HG03342 (cell line): ENCODE results near the gene ROR1.
"Not testable (repeated sequence)": the region's sequence is repeated elsewhere in the genome, so short reads cannot be mapped to it uniquely, and the experiment has no call there.

Experiments
- ATAC-seq: cut with Tn5 transposase; IDR thresholded peaks from one replicate; pipeline ENCODE4 v1.9.1; 2021; ENCODE audit warnings: mild to moderate bottlenecking, moderate library complexity; ENCODE audit not compliant: unreplicated experiment

ROR1 gene

DNA sequence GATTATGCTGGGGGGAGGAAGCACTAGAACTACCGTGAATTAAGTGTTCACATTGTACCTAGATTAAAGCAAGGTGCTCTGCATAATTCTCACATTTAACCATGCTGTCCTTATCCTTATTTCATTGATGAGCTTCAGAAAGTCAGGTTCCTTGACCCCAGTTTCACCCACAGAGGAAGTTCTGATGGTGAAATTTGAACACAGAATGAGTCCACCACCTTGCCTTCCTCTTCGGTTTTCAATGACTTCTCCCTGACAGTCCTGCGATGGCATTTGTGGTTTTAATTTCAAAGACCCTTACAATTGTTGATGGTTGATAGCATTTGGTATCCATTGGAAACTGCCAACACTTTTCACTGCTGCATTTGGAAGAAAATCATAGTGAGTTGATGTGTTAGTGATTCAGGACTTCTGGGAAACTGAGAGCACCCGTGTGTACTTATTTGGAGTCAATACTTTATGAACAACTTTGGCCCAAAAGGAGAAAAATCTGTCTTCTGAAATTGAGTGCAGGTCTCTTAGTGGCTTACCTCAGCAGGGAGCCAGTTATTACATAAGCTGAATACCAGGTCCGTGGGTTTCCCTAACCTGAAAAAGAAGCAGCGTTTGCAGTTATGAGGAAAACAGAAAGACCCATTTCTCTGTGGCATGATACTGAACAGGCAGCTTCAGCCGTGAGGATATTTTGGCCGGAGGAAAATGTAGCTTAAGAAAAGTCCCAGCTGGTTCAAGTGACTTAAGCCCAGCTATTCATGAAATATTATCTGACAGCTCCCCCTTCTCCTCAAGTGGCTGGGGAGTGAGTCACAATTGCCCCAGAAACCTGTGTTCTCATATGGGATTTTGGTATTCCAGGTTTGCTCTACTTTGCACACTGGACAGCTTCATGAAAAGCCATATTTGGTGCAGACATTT, 47.5 kb downstream of the ROR1 start:
- ATAC-seq, result no peak

DNA sequence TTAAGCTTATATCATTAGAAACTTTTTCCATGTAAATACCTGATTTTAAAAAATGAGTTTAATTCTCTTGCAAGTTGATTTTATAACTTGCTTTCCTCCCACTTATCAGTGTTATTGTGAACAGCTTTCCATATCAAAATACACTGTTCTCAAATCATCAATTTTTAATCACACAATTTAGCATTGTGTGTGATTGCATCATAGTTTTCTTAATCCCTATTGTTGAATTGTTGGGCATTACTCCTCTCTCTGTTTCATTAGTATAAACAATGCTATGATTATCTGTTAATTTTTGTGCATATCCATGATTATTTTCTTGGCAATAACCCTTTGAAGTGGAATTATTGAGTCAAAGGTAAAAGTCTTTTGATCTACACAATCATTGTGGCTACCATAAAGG, 48.7 kb downstream of the ROR1 start:
- ATAC-seq, result no peak

DNA sequence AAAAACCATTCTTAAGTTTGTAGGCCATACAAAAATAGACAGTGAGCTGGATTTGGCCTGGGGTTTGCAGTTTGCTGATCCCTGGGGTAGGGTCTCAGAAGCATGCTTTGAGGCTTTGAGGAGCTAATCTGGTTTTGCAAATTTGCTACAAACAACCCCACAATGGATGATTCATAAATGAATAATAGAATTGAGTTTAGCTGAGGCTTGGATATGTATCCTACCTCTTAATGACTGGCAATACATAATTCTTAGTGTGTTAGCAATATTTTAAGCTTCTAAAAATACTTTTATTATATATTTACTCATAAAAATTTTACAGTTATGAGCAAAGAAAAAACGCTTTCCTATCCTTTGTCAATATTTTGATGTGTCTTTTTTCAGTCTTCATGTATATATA, 50.6 kb downstream of the ROR1 start:
- no peak for ATAC-seq

DNA sequence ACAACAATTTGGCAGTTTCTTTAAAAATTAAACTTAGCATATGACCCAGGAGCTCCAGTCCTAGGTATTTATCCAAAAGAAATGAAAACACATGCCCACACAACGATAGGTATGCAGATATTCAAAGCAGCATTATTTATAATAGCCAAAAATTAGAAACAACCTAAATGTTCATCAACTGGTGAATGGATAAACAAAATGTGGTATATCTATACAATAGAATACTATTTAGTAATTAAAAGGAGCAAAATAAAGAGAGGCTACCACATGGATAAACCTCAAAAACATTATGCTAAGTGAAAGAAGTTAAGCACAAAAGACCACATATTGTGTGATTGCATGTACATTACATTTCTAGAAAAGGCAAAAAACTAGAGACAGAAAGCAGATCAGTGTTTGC, 51.3 kb downstream of the ROR1 start:
- ATAC-seq, result no peak

DNA sequence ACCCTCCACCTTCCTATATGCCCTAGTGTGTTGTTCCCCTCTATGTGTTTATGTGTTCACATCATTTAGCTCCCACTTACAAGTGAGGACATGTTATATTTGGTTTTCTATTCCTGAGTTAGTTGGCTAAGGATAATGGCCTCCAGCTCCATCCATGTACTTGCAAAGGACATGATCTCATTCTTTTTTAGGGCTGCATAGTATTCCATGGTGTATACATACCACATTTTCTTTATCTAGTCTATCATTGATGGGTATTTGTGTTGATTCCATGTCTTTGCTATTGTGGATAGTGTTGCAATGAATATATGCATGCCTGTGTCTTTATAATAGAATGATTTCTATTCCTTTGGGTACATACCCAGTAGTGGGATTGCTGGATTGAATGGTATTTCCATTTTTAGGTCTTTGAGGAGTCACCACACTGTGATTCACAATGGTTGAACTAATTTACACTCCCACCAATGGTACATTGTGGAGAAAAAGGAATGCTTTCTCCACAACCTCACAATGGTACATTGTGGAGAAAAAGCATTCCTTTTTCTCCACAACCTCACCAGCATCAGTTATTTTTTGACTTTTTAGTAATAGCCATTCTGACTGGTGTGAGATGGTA, 52.5 kb downstream of the ROR1 start:
- ATAC-seq, result not testable (repeated sequence)

DNA sequence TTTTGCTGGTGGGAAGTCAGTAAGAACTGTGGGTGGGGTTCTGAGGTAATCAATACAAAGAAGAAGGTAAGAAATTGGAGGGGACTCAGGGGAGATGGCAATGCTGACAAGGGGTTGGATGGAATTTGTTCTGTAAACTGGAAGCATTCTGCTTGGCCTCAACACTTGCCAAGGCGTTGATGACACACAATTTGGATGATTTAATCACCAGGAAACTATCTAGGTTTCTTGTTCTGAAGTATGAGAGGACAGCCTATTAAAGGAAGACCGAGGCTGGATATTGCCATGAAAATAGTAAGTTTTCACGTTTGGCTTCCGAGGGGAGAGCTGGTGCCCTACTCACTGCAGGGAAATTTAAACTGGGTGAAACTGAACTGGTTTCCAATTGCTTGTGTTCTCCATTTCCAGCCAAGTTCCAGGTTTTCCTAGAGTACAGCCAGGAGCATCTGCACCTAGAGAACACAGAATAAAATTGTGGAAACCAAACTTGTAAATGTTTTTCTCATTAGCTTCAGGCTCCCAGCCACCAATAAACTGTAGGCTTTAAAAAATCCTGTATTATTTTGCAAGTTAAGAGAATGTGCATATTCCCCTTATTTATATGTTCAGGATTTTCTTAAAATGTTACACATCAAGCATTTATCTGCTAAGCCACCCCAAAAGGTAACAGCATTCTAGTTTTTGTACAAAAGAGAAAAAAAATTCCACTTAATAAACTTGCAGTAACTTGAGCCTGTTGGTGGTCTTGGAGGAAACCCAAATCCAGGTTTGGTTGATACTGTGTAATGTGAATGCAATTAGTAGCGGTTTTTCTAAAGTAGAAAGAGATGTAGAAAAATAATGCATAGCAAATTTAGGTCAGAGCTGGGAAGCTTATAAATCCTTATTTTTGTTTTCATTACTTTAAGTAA, 53.8 kb downstream of the ROR1 start:
- no peak for ATAC-seq

DNA sequence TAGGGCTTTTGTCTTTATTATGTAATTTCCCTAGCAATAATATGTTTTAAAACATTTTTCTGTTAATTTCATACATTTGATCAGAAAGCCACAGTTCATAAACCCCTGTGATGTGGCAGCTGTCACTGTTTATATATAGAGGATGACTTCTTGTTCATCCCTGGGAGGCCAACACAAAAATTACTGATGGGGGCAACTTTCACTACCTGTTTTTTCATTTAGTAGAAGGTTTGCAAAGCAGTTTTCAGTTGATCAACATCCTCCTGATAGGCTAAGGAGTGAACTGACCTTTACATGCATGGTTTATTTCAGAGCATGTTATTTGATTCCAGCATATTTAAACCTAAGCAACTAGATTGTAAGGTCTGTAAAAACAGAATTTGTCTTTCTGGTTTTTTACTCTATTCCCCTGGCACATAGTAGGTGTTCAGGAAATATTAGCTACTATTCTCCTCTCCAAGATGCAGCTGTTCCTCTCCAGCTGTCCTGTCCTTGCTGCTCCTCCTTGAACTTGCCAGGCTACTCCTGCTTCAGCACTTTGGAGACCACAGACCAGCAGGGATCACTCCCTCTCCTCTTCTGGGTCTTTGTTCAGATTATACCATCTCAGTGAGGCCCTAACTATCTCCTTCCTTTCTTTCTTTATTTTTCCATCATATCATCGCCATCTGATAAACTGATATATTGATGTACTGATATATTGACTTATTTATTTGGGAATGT, 54.7 kb downstream of the ROR1 start:
- ATAC-seq, result peak; percentile 92

DNA sequence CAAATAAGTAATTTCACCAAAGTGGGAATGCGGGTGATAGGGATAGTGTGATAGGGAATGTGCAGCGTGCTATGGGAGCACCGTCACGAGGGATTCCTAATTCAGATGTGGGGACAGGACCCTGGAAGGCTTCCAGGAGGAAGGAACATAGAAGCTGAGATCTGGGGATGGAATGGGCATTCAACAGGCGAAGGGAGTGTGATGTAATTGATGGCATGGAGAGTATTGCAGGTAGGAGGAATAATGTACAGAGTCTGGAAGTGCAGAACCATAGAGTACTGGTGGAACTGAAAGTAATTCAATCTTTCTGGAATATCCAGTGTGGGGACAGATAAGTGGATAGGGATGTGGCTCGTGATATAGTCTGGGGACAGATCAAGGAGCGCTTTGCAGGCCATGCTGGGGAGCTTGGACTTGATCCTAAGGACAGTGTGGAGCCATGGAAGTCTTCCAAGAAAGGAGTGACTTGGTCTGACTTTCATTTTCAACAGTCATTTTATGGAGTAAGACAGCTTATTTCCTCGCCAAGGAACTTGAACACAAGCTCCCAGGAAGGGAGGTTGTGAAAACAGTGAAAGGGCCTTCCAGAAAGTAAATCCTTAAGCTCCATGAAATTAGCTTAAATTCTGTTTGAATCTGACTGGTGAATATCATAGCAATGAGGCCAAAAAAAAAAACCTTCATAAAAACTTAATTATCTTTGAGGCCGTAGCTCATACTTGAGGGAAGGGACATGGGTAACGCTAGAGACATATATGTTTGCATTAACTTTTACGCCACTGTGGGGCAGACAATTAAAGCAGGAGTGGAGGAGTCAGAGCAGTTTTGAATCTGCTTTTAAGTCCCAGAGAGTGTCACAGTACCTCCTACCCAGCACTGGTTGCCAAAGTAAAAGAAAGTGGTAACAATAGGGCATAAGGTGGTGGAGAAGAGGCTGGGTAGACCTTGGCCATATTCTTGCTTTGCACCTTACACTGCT, 55.8 kb downstream of the ROR1 start:
- no peak for ATAC-seq

DNA sequence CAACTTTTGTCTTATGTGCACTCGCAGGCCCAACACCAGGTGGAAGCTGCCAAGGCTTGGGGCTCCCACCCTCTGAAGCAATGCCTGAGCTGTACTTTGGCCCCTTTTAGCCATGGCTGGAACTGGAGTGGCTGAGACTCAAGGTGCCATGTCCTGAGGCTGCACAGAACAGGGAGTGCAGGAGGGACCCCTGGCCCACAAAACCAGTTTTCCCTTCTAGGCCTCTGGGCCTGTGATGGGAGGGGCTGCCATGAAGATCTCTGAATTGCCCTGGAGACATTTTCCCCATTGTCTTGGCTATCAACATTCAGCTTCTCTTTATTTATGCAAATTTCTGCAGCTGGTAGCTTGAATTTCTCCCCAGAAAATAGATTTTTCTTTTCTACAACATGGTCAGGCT, 57.6 kb downstream of the ROR1 start:
- no peak for ATAC-seq

DNA sequence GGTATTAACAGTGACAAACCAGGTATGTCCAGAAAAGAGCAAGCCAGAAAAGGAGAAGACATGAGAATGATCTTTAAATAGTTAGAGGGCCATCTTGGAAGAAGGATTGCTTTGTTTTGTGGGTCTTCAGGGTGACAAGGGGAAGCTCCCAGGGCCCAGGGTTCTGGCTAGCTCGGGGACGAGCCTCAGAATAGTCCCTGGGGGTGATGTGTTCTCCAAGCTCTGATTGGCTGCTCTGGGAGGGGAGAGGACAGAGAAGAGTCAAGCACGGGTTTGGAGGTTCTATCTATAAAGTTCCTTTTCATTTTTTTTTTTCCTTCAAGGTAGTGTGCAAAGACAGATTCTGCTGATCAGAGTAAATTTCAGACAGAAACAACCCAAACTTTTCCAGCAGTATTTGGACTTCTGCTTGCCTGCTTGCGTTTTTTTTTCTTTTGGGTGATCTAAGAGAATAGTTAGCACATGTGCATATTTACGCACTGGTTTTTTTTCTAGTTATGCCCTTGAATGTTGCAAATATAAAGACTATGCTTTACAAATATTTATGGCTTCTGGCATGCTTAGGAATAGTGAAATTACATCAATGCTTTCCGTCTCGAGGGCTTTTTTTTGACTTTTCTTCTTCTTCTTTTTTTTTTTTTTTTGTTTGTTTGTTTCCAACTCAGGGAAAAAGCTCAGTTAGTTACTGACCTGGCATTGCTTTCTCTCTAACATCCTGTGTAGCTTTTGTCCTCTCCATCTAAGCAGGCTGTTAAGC, 59.7 kb downstream of the ROR1 start:
- ATAC-seq, result no peak

DNA sequence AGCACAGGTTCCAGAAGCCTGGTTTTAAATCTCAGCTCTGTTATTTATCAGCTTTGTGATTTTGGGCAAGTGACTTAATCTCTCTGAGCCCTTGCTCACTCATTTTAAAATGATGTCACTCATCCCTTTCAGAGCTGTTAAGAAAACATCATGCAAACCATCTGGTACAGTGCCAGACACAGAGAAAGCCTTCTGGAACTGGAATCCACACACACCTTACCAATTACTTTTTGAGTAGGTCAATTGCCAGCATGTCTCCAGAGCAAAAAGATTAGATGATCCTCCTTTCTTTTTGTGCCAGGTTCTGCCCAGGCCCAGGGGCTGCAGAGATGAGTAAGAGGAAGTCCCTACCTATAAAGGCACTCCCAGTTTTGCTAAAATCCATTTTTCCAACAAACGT, 61.3 kb downstream of the ROR1 start:
- ATAC-seq, result no peak

DNA sequence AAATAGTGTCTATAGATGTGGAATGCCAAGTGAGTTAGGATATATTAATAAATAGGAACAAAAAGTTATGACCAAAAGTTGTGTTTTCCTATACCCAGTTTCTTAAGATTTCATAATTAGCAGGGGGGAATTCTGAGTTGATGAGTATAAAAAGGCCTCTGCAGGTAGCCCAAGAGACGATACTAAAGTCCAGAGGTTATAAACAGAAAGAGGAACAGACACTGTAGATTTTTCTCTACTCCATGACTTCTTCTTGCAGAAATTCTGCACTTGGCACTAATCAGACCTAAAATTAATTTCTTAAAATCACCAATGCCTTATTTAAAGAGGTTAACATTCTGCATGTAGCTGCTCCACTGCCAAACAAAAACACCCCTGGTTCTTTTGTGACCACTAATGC, 62.6 kb downstream of the ROR1 start:
- ATAC-seq, result no peak

DNA sequence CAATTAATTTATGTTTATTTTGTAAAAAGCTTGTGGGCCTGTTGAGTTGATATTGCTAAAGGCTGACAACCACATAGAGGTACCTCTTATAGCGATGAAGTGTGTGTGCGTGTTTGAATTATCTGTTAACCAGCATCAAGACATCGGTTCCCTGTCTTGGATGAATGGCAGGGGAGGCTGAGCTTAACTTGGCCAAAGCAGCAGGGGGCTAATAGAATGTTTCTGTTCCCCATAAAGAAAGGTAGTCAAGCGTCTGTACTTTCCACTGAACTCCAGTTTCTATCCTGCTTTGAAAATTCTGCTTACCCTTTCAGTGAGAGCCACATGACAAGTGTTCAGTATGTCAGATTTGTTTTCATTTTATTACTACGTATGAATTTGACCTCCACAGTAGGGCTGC, 63.0 kb downstream of the ROR1 start:
- no peak for ATAC-seq

DNA sequence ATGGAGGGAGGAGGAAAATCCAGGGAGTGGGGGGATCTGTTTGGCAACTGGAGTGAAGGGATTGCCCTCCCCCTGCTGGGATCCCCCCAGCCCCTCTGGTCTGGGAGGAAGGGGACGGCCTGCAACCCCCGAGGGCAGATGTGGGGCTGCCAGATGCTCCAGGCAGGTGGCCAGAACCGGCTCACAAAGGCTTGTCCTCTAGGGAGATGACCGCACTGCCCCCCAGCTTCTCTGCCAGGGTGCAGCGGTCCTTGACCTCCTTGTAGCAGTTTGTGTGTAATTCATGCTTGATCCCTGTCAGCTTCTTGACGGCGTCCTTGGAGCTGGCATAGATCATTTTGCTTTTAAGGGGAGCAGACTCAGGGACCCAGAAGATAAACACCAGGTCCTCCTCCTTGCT, 69.2 kb downstream of the ROR1 start:
- no peak for ATAC-seq

DNA sequence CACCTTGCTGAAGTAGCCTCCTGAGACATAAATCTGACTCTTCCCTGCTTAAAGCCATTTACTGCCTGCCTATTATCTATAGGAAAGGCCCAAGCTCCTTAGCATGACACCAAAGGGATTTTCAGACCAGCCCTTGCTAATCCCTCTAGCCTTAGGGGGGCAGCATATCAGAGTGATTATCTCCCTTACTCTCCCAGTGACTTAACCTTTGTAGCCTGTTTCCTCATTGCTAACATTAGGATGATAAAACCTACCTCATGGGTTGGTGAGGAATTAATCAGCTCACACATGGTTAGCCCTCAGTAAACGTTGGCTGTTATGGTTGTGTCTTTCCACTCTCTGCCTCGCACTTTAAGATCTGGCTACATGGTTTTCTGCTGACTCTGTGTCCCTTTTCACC, 70.1 kb downstream of the ROR1 start:
- ATAC-seq, result no peak

DNA sequence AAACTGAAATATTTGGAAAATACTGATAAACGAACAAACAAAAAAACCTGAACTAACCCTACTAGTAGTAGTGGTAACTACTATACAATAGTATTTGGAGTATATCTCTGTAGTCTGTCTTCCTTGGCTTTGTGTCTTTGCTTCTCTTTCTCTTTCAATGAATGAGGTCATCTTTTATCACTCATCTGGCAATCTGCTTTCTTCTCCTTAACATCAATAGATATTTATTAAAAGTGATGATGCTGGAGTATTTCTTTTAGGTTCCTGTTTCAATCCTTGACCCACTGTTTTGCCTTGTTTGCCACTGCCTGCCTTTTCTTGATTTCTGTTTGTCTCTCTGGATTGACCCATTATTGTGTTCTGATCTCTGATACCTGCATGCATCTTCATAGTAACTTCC, 71.5 kb downstream of the ROR1 start:
- ATAC-seq, result no peak

DNA sequence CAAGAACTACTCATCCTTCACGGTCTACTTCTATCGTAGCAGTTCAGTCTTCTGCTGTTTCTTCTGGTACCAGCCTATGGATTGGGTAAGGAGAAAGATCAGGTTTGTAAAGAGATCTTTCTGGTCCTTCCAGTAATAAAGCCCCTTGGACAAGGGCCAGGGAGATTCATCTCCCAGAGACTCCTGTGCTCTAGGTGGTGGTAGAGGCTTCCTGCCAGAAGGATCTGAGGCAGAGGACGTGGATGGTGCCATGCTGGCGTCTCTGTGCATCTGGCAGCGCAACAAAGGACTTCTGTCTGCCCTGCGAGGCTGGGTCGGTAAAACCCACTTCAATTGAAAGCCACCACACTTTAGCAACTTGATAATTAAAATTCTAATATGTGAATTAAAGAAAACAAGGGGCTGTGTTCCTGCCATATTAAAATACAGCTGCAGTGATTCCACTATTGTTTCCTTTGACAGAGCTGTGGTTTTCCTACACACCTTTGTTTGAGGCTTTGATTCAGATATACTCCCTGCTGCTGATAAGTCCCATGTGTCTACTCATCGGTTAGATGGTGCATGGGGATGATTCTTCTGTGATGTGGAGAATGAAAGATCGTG, 73.6 kb downstream of the ROR1 start:
- ATAC-seq, result no peak

DNA sequence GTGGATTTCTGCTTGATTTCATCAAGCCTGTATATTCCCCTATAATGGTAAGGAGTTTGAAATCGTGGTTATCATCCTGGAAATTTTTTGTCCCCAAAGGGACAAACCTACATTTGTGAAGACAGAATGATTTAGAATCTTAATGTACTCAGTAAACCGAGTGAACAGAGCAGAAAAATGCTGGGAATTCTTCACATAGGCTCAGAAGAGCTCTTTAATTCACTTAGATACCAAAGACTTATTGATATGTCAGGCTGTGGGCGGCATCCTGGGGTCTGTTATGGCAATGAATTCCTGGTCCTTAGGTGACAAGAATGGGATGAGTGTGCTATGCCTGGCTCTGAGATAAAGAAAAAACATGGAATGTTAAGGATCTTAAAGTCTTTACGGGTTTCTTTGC, 74.9 kb downstream of the ROR1 start:
- no peak for ATAC-seq

DNA sequence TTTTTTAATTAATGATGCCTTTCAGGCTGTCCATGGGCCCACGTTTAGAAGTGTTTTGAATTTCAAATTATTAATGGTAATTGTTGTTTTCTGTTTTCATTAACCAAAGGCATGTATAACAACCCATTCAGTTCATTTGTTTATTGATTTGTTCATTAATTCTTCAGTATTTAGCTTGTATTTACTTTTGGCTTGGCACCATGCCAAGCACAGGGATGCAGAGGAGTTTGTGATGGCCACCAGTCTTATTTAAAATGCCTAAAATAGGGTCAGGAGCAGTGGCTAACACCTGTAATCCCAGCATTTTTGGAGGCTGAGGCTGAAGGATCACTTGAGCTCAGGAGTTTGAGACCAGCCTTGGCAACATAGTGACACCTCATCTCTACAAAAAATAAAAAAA, 75.3 kb downstream of the ROR1 start:
- ATAC-seq, result no peak
